ENCODE measurements around the gene DDN.

- peak in 2 of 3 donors; percentile 25 to 36 for TF ChIP-seq CTCF (IDR thresholded peaks at IDR 0.05)
- TF ChIP-seq POLR2AphosphoS5 (IDR thresholded peaks at IDR 0.05), result no peak
- TF ChIP-seq POLR2A (IDR thresholded peaks at IDR 0.05), result no peak
Measured at GRCh38 chr12:49043856-49044258, 44.7 kb upstream of the DDN start.
